H9 (cell line): Measurements from ENCODE around the gene TEAD2. TPM values are rescaled to one million over a fixed set of nuclear protein-coding genes. Genes with fewer than 3 reads are reported as not detected.

Experiments
- DNase-seq: peaks from one replicate; pipeline ENCODE4 v3.0.0-alpha.2; 2017
- H2AFZ ChIP-seq: one replicate; pipeline ENCODE4 v1.6.1; 2013; ENCODE audit warnings: mild to moderate bottlenecking, low read length, control low read depth, moderate library complexity
- H2AK5ac ChIP-seq: 2 replicates; pipeline ENCODE4 v1.6.1; 2013; ENCODE audit warnings: low read length, control low read depth, mixed read lengths; ENCODE audit not compliant: insufficient read length
- H2BK120ac ChIP-seq: one replicate; pipeline ENCODE4 v1.6.1; 2013; ENCODE audit warnings: low read depth, mild to moderate bottlenecking, low read length, control low read depth, inconsistent platforms; ENCODE audit not compliant: poor library complexity, severe bottlenecking
- H2BK12ac ChIP-seq: 2 replicates; pipeline ENCODE4 v1.6.1; 2013; ENCODE audit warnings: low read length, control low read depth, mixed read lengths, low read depth; ENCODE audit not compliant: insufficient read length
- H2BK15ac ChIP-seq: 2 replicates; pipeline ENCODE4 v1.6.1; 2013; ENCODE audit warnings: low read depth, low read length, control low read depth
- H2BK20ac ChIP-seq: one replicate; pipeline ENCODE4 v1.6.1; 2013; ENCODE audit warnings: low read depth, mild to moderate bottlenecking, low read length, control low read depth, inconsistent platforms; ENCODE audit not compliant: poor library complexity, severe bottlenecking
- H2BK5ac ChIP-seq: 2 replicates; pipeline ENCODE4 v1.6.1; 2013; ENCODE audit warnings: low read length, control low read depth, mixed read lengths; ENCODE audit not compliant: insufficient read length
- H3K14ac ChIP-seq: 2 replicates; pipeline ENCODE4 v1.6.1; 2013; ENCODE audit warnings: low read length, control low read depth; ENCODE audit not compliant: insufficient read depth
- H3K18ac ChIP-seq: 2 replicates; pipeline ENCODE4 v1.6.1; 2013; ENCODE audit warnings: low read depth, mild to moderate bottlenecking, mixed read lengths, low read length, control low read depth; ENCODE audit not compliant: insufficient read length
- H3K23ac ChIP-seq: 2 replicates; pipeline ENCODE4 v1.6.1; 2013; ENCODE audit warnings: low read length, control low read depth, mixed read lengths, low read depth; ENCODE audit not compliant: insufficient read length
- H3K23me2 ChIP-seq: 2 replicates; pipeline ENCODE4 v1.6.1; 2013; ENCODE audit warnings: low read depth, mild to moderate bottlenecking, mixed read lengths, low read length, control low read depth; ENCODE audit not compliant: insufficient read length, poor library complexity, severe bottlenecking
- H3K27ac ChIP-seq: 2 replicates; pipeline ENCODE4 v1.5.1; 2013; ENCODE audit warnings: low read length, control low read depth, mixed read lengths, low read depth; ENCODE audit not compliant: insufficient read length
- H3K27me3 ChIP-seq: 2 replicates; pipeline ENCODE4 v1.6.1; 2013; ENCODE audit warnings: low read length, control low read depth, inconsistent platforms; ENCODE audit not compliant: insufficient read depth
- H3K4ac ChIP-seq: 2 replicates; pipeline ENCODE4 v1.6.1; 2013; ENCODE audit warnings: low read depth, mild to moderate bottlenecking, control low read depth, inconsistent platforms, low read length, moderate library complexity
- H3K4me1 ChIP-seq: 2 replicates; pipeline ENCODE4 v1.6.1; 2013; ENCODE audit warnings: low read length, control low read depth, inconsistent platforms; ENCODE audit not compliant: insufficient read depth
- H3K4me2 ChIP-seq: 2 replicates; pipeline ENCODE4 v1.6.1; 2013; ENCODE audit warnings: low read length, control low read depth, mixed read lengths; ENCODE audit not compliant: insufficient read length, insufficient read depth
- H3K56ac ChIP-seq: 2 replicates; pipeline ENCODE4 v1.6.1; 2013; ENCODE audit warnings: low read depth, mild to moderate bottlenecking, mixed read lengths, low read length, control low read depth; ENCODE audit not compliant: insufficient read length
- H3K79me1 ChIP-seq: 2 replicates; pipeline ENCODE4 v1.6.1; 2013; ENCODE audit warnings: low read depth, mild to moderate bottlenecking, moderate library complexity, low read length, control low read depth, inconsistent platforms; ENCODE audit not compliant: insufficient read depth, poor library complexity, severe bottlenecking
- H3K79me2 ChIP-seq: 2 replicates; pipeline ENCODE4 v1.6.1; 2013; ENCODE audit warnings: low read length, control low read depth, inconsistent platforms; ENCODE audit not compliant: insufficient read depth
- H3K9ac ChIP-seq: 2 replicates; pipeline ENCODE4 v1.6.1; 2013; ENCODE audit warnings: low read length, control low read depth, mixed read lengths; ENCODE audit not compliant: insufficient read length; ENCODE audit errors: extremely low read depth
- H3K9me3 ChIP-seq: one replicate; pipeline ENCODE4 v1.6.1; 2013; ENCODE audit warnings: low read depth, low read length, inconsistent platforms; ENCODE audit not compliant: control insufficient read depth
- H3T11ph ChIP-seq: one replicate; pipeline ENCODE4 v1.6.1; 2013; ENCODE audit warnings: mild to moderate bottlenecking, low read length, control low read depth, inconsistent platforms
- H4K20me1 ChIP-seq: one replicate; pipeline ENCODE4 v1.6.1; 2013; ENCODE audit not compliant: control insufficient read depth, insufficient read length, insufficient read depth
- H4K5ac ChIP-seq: 2 replicates; pipeline ENCODE4 v1.6.1; 2013; ENCODE audit warnings: low read depth, mild to moderate bottlenecking, mixed read lengths, low read length, control low read depth; ENCODE audit not compliant: insufficient read length
- H4K8ac ChIP-seq: replicated peaks from 2 replicates; pipeline ENCODE4 v1.6.1; 2013; ENCODE audit warnings: low read length, control low read depth, mixed read lengths, low read depth; ENCODE audit not compliant: insufficient read length
- H4K91ac ChIP-seq: 2 replicates; pipeline ENCODE4 v1.6.1; 2013; ENCODE audit warnings: low read depth, mild to moderate bottlenecking, moderate library complexity, mixed read lengths, low read length, control low read depth; ENCODE audit not compliant: insufficient read length
- H3K27ac Mint-ChIP-seq, 3 experiments: 2 replicates in 2 of 3; 3 replicates in 1 of 3; pipeline ENCODE4 v1.8.0; 2020 to 2021; ENCODE audit warnings: mixed read lengths in 3 of 3, mild to moderate bottlenecking in 1 of 3, moderate library complexity in 1 of 3
- H3K27me3 Mint-ChIP-seq: 2 replicates; pipeline ENCODE4 v1.8.0; 2021; ENCODE audit warnings: low read depth, mild to moderate bottlenecking, moderate library complexity, mixed read lengths
- H3K36me3 Mint-ChIP-seq, 3 experiments: 2 replicates in 2 of 3; 3 replicates in 1 of 3; pipeline ENCODE4 v1.8.0; 2020 to 2021; ENCODE audit warnings: low read depth in 3 of 3, mixed read lengths in 3 of 3; ENCODE audit not compliant: insufficient read depth in 1 of 3
- H3K4me1 Mint-ChIP-seq, 2 experiments: 2 replicates each; pipeline ENCODE4 v1.8.0; 2020; ENCODE audit warnings: mixed read lengths in 2 of 2
- H3K4me3 Mint-ChIP-seq, 2 experiments: 2 replicates in 1 of 2; 3 replicates in 1 of 2; pipeline ENCODE4 v1.8.0; 2020 to 2021; ENCODE audit warnings: mild to moderate bottlenecking in 2 of 2, mixed read lengths in 2 of 2, moderate library complexity in 1 of 2
- H3K9me3 Mint-ChIP-seq, 2 experiments: 2 replicates in 1 of 2; 3 replicates in 1 of 2; pipeline ENCODE4 v1.8.0; 2020; ENCODE audit warnings: mild to moderate bottlenecking in 2 of 2, mixed read lengths in 2 of 2, moderate library complexity in 1 of 2
- WGBS: extraction: QIAGEN DNeasy Blood & Tissue Kit; methylation state at CpG from one replicate; pipeline ENCODE4 v1.1.7; 2013; ENCODE audit warnings: missing lambda C conversion rate, low lambda C conversion rate, mixed read lengths; ENCODE audit not compliant: insufficient read length; ENCODE audit errors: extremely low coverage; 5-methylcytosine and 5-hydroxymethylcytosine counted together
- total RNA-seq: library from RNA; stranded (reverse); gene quantifications from 2 replicates; pipeline ENCODE4 v1.2.1, GENCODE V29; 2021
- TF ChIP-seq, protein P1 (sequence below): fragments of 200-600 bp; sonication (generic); conservative IDR thresholded peaks from 3 replicates; pipeline ENCODE4 v1.8.0; 2021; ENCODE audit warnings: antibody characterized with exemption, mild to moderate bottlenecking

TEAD2 gene
- total RNA-seq, 1 experiment from 2014 or later: 126 TPM

DNA sequence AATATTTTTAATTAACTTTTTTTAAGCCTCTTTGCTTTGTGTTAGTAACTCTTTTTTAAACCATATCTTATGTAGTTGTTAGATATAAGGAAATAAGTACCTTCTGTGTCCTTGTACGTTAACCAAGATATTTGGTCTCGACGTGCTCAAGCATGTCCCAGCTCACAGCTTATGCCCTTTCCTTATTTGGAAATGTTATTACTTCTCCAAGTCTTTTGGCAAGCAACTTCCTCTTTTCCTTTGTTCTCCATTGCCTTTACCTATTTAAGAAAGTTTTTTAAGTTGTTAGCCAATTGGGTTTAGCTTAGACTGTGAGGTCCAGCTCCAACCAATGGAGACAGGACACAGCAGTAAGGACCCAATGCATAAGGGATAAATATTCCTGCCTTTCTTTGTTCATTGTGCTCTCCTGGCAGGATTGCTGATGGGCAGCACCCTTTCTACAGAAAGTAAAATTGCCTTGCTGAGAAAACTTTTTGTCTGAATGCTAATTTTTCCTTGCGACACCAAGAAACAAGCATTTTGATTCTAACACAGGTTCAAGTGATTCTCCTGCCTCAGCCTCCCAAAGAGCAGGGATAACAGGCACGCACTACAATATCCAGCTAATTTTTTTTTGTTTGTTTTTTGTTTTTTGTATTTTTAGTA is 6.6 kb upstream of the TEAD2 start:
- no peak overlapping the region for H3K27ac Mint-ChIP-seq
- no peak overlapping the region for H3K27ac ChIP-seq
- no CpG with 5 or more reads among the region's 5 CpGs for WGBS

More for the DNA sequence above, 6.6 kb upstream of the TEAD2 start:
- no peaks in the 10 kb centered on the region for H3K79me1 ChIP-seq
- H2BK5ac ChIP-seq: no peak overlapping the region
- H2BK120ac ChIP-seq: no peak overlapping the region
- H2BK12ac ChIP-seq: no peak overlapping the region
- no peaks in the 10 kb centered on the region; the same call in 1 of the 2 replicates for H3K4me1 ChIP-seq
- Mint-ChIP-seq H3K4me3 (no peak overlapping the region), H3K36me3 (peaks cover 10 to 16% (median 12%) of the 10 kb centered on the region in 3 experiments; a peak in 6 of 7 replicates), H3K4me1 (peaks cover 4 to 7% of the 10 kb centered on the region in 2 experiments; a peak in 2 of 4 replicates), H3K9me3 (peaks cover 16 to 22% of the 10 kb centered on the region in 2 experiments), H3K27me3 (peaks cover 11% of the 10 kb centered on the region)
- H2BK20ac ChIP-seq: no peak overlapping the region
- H2AFZ ChIP-seq: no peak overlapping the region
- H3K23me2 ChIP-seq: no peaks in the 10 kb centered on the region
- H4K91ac ChIP-seq: no peak overlapping the region
- no peaks in the 10 kb centered on the region for H4K20me1 ChIP-seq
- no peak overlapping the region for H3K56ac ChIP-seq
- H2AK5ac ChIP-seq: no peak overlapping the region
- H3K9me3 ChIP-seq: peaks cover 11% of the 10 kb centered on the region
- no peaks in the 10 kb centered on the region for H3K27me3 ChIP-seq
- no peak overlapping the region for H3K4ac ChIP-seq
- no peak overlapping the region for H2BK15ac ChIP-seq
- H3K4me2 ChIP-seq: no peak overlapping the region
- H4K8ac ChIP-seq: no peak overlapping the region
- TF ChIP-seq, protein P1, sequence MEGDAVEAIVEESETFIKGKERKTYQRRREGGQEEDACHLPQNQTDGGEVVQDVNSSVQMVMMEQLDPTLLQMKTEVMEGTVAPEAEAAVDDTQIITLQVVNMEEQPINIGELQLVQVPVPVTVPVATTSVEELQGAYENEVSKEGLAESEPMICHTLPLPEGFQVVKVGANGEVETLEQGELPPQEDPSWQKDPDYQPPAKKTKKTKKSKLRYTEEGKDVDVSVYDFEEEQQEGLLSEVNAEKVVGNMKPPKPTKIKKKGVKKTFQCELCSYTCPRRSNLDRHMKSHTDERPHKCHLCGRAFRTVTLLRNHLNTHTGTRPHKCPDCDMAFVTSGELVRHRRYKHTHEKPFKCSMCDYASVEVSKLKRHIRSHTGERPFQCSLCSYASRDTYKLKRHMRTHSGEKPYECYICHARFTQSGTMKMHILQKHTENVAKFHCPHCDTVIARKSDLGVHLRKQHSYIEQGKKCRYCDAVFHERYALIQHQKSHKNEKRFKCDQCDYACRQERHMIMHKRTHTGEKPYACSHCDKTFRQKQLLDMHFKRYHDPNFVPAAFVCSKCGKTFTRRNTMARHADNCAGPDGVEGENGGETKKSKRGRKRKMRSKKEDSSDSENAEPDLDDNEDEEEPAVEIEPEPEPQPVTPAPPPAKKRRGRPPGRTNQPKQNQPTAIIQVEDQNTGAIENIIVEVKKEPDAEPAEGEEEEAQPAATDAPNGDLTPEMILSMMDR: no peak
- H3T11ph ChIP-seq: no peak overlapping the region
- H3K79me2 ChIP-seq: no peaks in the 10 kb centered on the region
- H3K9ac ChIP-seq: no peak overlapping the region
- no peak overlapping the region for H4K5ac ChIP-seq
- no peak overlapping the region for H3K23ac ChIP-seq
- no peak for DNase-seq
- H3K18ac ChIP-seq: no peak overlapping the region
- no peak overlapping the region for H3K14ac ChIP-seq
